H9 (cell line): ENCODE results near the gene C12orf75. TPM values are rescaled to one million over a fixed set of nuclear protein-coding genes. Genes with fewer than 3 reads are reported as not detected.

Experiments used
- DNase-seq: peaks from one replicate; pipeline ENCODE4 v3.0.0-alpha.2; 2017
- H2AFZ ChIP-seq: one replicate; pipeline ENCODE4 v1.6.1; 2013; ENCODE audit warnings: mild to moderate bottlenecking, low read length, control low read depth, moderate library complexity
- H2AK5ac ChIP-seq: 2 replicates; pipeline ENCODE4 v1.6.1; 2013; ENCODE audit warnings: low read length, control low read depth, mixed read lengths; ENCODE audit not compliant: insufficient read length
- H2BK120ac ChIP-seq: one replicate; pipeline ENCODE4 v1.6.1; 2013; ENCODE audit warnings: low read depth, mild to moderate bottlenecking, low read length, control low read depth, inconsistent platforms; ENCODE audit not compliant: poor library complexity, severe bottlenecking
- H2BK12ac ChIP-seq: 2 replicates; pipeline ENCODE4 v1.6.1; 2013; ENCODE audit warnings: low read length, control low read depth, mixed read lengths, low read depth; ENCODE audit not compliant: insufficient read length
- H2BK15ac ChIP-seq: 2 replicates; pipeline ENCODE4 v1.6.1; 2013; ENCODE audit warnings: low read depth, low read length, control low read depth
- H2BK20ac ChIP-seq: one replicate; pipeline ENCODE4 v1.6.1; 2013; ENCODE audit warnings: low read depth, mild to moderate bottlenecking, low read length, control low read depth, inconsistent platforms; ENCODE audit not compliant: poor library complexity, severe bottlenecking
- H2BK5ac ChIP-seq: 2 replicates; pipeline ENCODE4 v1.6.1; 2013; ENCODE audit warnings: low read length, control low read depth, mixed read lengths; ENCODE audit not compliant: insufficient read length
- H3K14ac ChIP-seq: 2 replicates; pipeline ENCODE4 v1.6.1; 2013; ENCODE audit warnings: low read length, control low read depth; ENCODE audit not compliant: insufficient read depth
- H3K18ac ChIP-seq: 2 replicates; pipeline ENCODE4 v1.6.1; 2013; ENCODE audit warnings: low read depth, mild to moderate bottlenecking, mixed read lengths, low read length, control low read depth; ENCODE audit not compliant: insufficient read length
- H3K23ac ChIP-seq: 2 replicates; pipeline ENCODE4 v1.6.1; 2013; ENCODE audit warnings: low read length, control low read depth, mixed read lengths, low read depth; ENCODE audit not compliant: insufficient read length
- H3K23me2 ChIP-seq: 2 replicates; pipeline ENCODE4 v1.6.1; 2013; ENCODE audit warnings: low read depth, mild to moderate bottlenecking, mixed read lengths, low read length, control low read depth; ENCODE audit not compliant: insufficient read length, poor library complexity, severe bottlenecking
- H3K27ac ChIP-seq: 2 replicates; pipeline ENCODE4 v1.5.1; 2013; ENCODE audit warnings: low read length, control low read depth, mixed read lengths, low read depth; ENCODE audit not compliant: insufficient read length
- H3K27me3 ChIP-seq: 2 replicates; pipeline ENCODE4 v1.6.1; 2013; ENCODE audit warnings: low read length, control low read depth, inconsistent platforms; ENCODE audit not compliant: insufficient read depth
- H3K4ac ChIP-seq: 2 replicates; pipeline ENCODE4 v1.6.1; 2013; ENCODE audit warnings: low read depth, mild to moderate bottlenecking, control low read depth, inconsistent platforms, low read length, moderate library complexity
- H3K4me1 ChIP-seq: 2 replicates; pipeline ENCODE4 v1.6.1; 2013; ENCODE audit warnings: low read length, control low read depth, inconsistent platforms; ENCODE audit not compliant: insufficient read depth
- H3K4me2 ChIP-seq: 2 replicates; pipeline ENCODE4 v1.6.1; 2013; ENCODE audit warnings: low read length, control low read depth, mixed read lengths; ENCODE audit not compliant: insufficient read length, insufficient read depth
- H3K56ac ChIP-seq: 2 replicates; pipeline ENCODE4 v1.6.1; 2013; ENCODE audit warnings: low read depth, mild to moderate bottlenecking, mixed read lengths, low read length, control low read depth; ENCODE audit not compliant: insufficient read length
- H3K79me1 ChIP-seq: 2 replicates; pipeline ENCODE4 v1.6.1; 2013; ENCODE audit warnings: low read depth, mild to moderate bottlenecking, moderate library complexity, low read length, control low read depth, inconsistent platforms; ENCODE audit not compliant: insufficient read depth, poor library complexity, severe bottlenecking
- H3K79me2 ChIP-seq: 2 replicates; pipeline ENCODE4 v1.6.1; 2013; ENCODE audit warnings: low read length, control low read depth, inconsistent platforms; ENCODE audit not compliant: insufficient read depth
- H3K9ac ChIP-seq: 2 replicates; pipeline ENCODE4 v1.6.1; 2013; ENCODE audit warnings: low read length, control low read depth, mixed read lengths; ENCODE audit not compliant: insufficient read length; ENCODE audit errors: extremely low read depth
- H3K9me3 ChIP-seq: one replicate; pipeline ENCODE4 v1.6.1; 2013; ENCODE audit warnings: low read depth, low read length, inconsistent platforms; ENCODE audit not compliant: control insufficient read depth
- H3T11ph ChIP-seq: one replicate; pipeline ENCODE4 v1.6.1; 2013; ENCODE audit warnings: mild to moderate bottlenecking, low read length, control low read depth, inconsistent platforms
- H4K20me1 ChIP-seq: one replicate; pipeline ENCODE4 v1.6.1; 2013; ENCODE audit not compliant: control insufficient read depth, insufficient read length, insufficient read depth
- H4K5ac ChIP-seq: 2 replicates; pipeline ENCODE4 v1.6.1; 2013; ENCODE audit warnings: low read depth, mild to moderate bottlenecking, mixed read lengths, low read length, control low read depth; ENCODE audit not compliant: insufficient read length
- H4K8ac ChIP-seq: replicated peaks from 2 replicates; pipeline ENCODE4 v1.6.1; 2013; ENCODE audit warnings: low read length, control low read depth, mixed read lengths, low read depth; ENCODE audit not compliant: insufficient read length
- H4K91ac ChIP-seq: 2 replicates; pipeline ENCODE4 v1.6.1; 2013; ENCODE audit warnings: low read depth, mild to moderate bottlenecking, moderate library complexity, mixed read lengths, low read length, control low read depth; ENCODE audit not compliant: insufficient read length
- H3K27ac Mint-ChIP-seq, 3 experiments: 2 replicates in 2 of 3; 3 replicates in 1 of 3; pipeline ENCODE4 v1.8.0; 2020 to 2021; ENCODE audit warnings: mixed read lengths in 3 of 3, mild to moderate bottlenecking in 1 of 3, moderate library complexity in 1 of 3
- H3K27me3 Mint-ChIP-seq: 2 replicates; pipeline ENCODE4 v1.8.0; 2021; ENCODE audit warnings: low read depth, mild to moderate bottlenecking, moderate library complexity, mixed read lengths
- H3K36me3 Mint-ChIP-seq, 3 experiments: 2 replicates in 2 of 3; 3 replicates in 1 of 3; pipeline ENCODE4 v1.8.0; 2020 to 2021; ENCODE audit warnings: low read depth in 3 of 3, mixed read lengths in 3 of 3; ENCODE audit not compliant: insufficient read depth in 1 of 3
- H3K4me1 Mint-ChIP-seq, 2 experiments: 2 replicates each; pipeline ENCODE4 v1.8.0; 2020; ENCODE audit warnings: mixed read lengths in 2 of 2
- H3K4me3 Mint-ChIP-seq, 2 experiments: 2 replicates in 1 of 2; 3 replicates in 1 of 2; pipeline ENCODE4 v1.8.0; 2020 to 2021; ENCODE audit warnings: mild to moderate bottlenecking in 2 of 2, mixed read lengths in 2 of 2, moderate library complexity in 1 of 2
- H3K9me3 Mint-ChIP-seq, 2 experiments: 2 replicates in 1 of 2; 3 replicates in 1 of 2; pipeline ENCODE4 v1.8.0; 2020; ENCODE audit warnings: mild to moderate bottlenecking in 2 of 2, mixed read lengths in 2 of 2, moderate library complexity in 1 of 2
- WGBS: extraction: QIAGEN DNeasy Blood & Tissue Kit; methylation state at CpG from one replicate; pipeline ENCODE4 v1.1.7; 2013; ENCODE audit warnings: missing lambda C conversion rate, low lambda C conversion rate, mixed read lengths; ENCODE audit not compliant: insufficient read length; ENCODE audit errors: extremely low coverage; 5-methylcytosine and 5-hydroxymethylcytosine counted together
- total RNA-seq: library from RNA; stranded (reverse); gene quantifications from 2 replicates; pipeline ENCODE4 v1.2.1, GENCODE V29; 2021
- TF ChIP-seq, protein P1 (sequence below): fragments of 200-600 bp; sonication (generic); conservative IDR thresholded peaks from 3 replicates; pipeline ENCODE4 v1.8.0; 2021; ENCODE audit warnings: antibody characterized with exemption, mild to moderate bottlenecking

C12orf75 gene
- total RNA-seq, 1 experiment from 2014 or later = 37.9 TPM

DNA sequence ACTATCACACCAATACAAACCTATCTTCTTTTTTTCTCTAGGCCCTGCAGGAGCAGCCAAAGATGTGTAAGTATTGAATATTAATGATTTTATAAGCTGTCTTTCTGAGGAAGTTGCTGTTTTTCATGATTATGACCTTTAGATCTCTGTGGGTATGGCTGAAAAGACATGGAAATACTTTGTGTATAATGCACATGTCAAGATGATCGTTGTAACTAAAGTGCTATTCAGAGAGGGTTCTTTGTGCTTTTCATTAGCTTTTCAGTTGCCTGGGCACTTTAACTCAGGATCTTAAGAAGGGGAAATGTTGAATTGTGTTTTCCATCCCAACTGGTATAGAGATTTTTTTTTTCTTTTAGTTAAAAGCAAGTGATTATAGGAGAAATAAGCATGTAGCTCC, 18.1 kb downstream of the C12orf75 start:
- no peak overlapping the region for H4K91ac ChIP-seq
- H2BK20ac ChIP-seq = no peak overlapping the region
- H3T11ph ChIP-seq = no peak overlapping the region
- TF ChIP-seq, protein P1, sequence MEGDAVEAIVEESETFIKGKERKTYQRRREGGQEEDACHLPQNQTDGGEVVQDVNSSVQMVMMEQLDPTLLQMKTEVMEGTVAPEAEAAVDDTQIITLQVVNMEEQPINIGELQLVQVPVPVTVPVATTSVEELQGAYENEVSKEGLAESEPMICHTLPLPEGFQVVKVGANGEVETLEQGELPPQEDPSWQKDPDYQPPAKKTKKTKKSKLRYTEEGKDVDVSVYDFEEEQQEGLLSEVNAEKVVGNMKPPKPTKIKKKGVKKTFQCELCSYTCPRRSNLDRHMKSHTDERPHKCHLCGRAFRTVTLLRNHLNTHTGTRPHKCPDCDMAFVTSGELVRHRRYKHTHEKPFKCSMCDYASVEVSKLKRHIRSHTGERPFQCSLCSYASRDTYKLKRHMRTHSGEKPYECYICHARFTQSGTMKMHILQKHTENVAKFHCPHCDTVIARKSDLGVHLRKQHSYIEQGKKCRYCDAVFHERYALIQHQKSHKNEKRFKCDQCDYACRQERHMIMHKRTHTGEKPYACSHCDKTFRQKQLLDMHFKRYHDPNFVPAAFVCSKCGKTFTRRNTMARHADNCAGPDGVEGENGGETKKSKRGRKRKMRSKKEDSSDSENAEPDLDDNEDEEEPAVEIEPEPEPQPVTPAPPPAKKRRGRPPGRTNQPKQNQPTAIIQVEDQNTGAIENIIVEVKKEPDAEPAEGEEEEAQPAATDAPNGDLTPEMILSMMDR = no peak
- no peak overlapping the region for H3K27ac ChIP-seq
- Mint-ChIP-seq H3K4me3 (no peak overlapping the region), H3K4me1 (peaks cover 32 to 39% of the 10 kb centered on the region in 2 experiments), H3K9me3 (no peaks in the 10 kb centered on the region; a peak in 1 of 5 replicates), H3K36me3 (no peaks in the 10 kb centered on the region; a peak in 3 of 7 replicates), H3K27me3 (peaks cover 2% of the 10 kb centered on the region; the same call in 1 of the 2 replicates), H3K27ac (no peak overlapping the region)
- no peak overlapping the region for H4K8ac ChIP-seq
- no peak overlapping the region for H4K5ac ChIP-seq
- DNase-seq = no peak
- no peak overlapping the region for H3K56ac ChIP-seq
- no peak overlapping the region for H2BK120ac ChIP-seq
- no peak overlapping the region for H3K4ac ChIP-seq
- no peak overlapping the region for H3K18ac ChIP-seq
- no peak overlapping the region for H3K23ac ChIP-seq
- H4K20me1 ChIP-seq = no peaks in the 10 kb centered on the region
- no CpG with 5 or more reads among the region's 1 CpG for WGBS
- peaks cover 5% of the 10 kb centered on the region; the same call in 1 of the 2 replicates for H3K4me1 ChIP-seq
- H2AFZ ChIP-seq = no peak overlapping the region
- H3K79me1 ChIP-seq = no peaks in the 10 kb centered on the region
- no peaks in the 10 kb centered on the region for H3K79me2 ChIP-seq
- no peak overlapping the region for H2BK5ac ChIP-seq
- H2AK5ac ChIP-seq = no peak overlapping the region
- H2BK15ac ChIP-seq = no peak overlapping the region
- H3K27me3 ChIP-seq = no peaks in the 10 kb centered on the region
- H2BK12ac ChIP-seq = no peak overlapping the region
- no peaks in the 10 kb centered on the region for H3K23me2 ChIP-seq
- no peaks in the 10 kb centered on the region for H3K9me3 ChIP-seq
- no peak overlapping the region for H3K9ac ChIP-seq
- H3K14ac ChIP-seq = no peak overlapping the region
- no peak overlapping the region for H3K4me2 ChIP-seq
